ENCODE results near the gene RINT1. TPM values are rescaled to one million over a fixed set of nuclear protein-coding genes. Genes with fewer than 3 reads are reported as not detected.
"Not testable (repeated sequence)": the region's sequence is repeated elsewhere in the genome, so short reads cannot be mapped to it uniquely, and the experiment has no call there.

Gene RINT1
- total RNA-seq, 2 donors from 2014 or later = 11.8 to 13.8 TPM

GRCh38 chr7:105527737-105528136 lies 4.3 kb upstream of the RINT1 start:
- ATAC-seq; intact Hi-C loops (cut with DNase I): not testable (repeated sequence)

GRCh38 chr7:105530126-105530525 lies 1.9 kb upstream of the RINT1 start:
- ATAC-seq = no peak
- intact Hi-C loops (cut with DNase I) = no loop called here
- DNase-seq = no peak

More at GRCh38 chr7:105527737-105528136, 4.3 kb upstream of the RINT1 start:
- DNase-seq = not testable (repeated sequence)

DNA sequence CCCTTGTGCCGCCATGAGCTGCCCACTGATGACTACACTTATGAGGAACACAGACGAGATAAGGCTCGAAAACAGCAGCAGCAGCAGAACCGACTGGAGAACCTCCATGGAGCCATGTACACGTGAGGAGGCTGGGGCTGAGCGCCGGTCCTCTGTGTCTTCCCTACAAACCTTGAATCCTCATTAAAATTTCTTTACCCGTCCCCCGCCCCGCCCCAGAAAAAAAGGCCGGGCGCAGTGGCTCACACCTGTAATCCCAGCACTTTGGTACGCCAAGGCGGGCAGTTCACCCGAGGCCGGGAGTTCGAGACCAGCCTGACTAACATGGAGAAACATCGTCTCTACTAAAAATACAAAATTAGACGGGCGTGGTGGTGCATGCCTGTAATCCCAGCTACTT lies 1.5 kb upstream of the RINT1 start:
- ATAC-seq (no peak), DNase-seq (no peak)
- intact Hi-C loops (cut with DNase I) = no loop called here

DNA sequence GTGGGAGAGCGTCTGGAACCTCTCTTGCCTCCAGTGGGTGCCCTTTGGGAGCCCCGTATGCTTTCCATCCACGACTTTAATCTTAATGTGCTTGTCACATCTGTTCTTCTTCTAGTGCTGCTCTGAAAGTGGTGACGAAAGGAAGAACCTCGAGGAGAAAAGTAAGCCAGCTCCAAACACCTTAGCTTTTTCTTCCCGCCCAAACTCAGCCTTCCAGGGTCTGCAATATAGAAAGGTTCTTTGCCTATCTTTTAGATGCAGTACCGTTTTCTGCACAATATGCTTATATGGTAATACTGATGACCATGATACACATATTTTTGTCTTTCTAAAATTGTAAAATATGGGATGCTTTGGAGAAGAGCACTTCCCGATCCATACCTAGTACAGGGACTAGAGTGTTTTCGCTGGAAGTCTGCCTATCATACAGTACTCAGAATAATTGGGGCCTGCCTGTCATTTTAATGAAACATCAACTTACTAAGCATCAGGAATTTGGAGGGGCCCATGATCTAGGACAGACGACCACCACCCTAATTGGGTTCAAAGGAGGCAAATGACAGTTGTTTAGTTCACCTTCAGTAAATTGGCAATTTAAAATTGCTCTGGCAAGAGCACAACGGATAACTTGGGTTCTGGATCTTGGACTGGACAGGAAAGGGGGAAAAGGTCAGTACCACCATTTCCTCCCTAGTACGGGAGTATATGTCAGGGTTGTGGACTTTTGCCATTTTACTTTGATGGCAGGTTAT lies 884 bp downstream of the RINT1 start:
- intact Hi-C loops (cut with DNase I) = no loop called here
- ATAC-seq (no peak), DNase-seq (no peak)

GRCh38 chr7:105538339-105538738 lies 6.3 kb downstream of the RINT1 start:
- ATAC-seq = no peak
- DNase-seq = no peak
- intact Hi-C loops (cut with DNase I) = no loop called here

DNA sequence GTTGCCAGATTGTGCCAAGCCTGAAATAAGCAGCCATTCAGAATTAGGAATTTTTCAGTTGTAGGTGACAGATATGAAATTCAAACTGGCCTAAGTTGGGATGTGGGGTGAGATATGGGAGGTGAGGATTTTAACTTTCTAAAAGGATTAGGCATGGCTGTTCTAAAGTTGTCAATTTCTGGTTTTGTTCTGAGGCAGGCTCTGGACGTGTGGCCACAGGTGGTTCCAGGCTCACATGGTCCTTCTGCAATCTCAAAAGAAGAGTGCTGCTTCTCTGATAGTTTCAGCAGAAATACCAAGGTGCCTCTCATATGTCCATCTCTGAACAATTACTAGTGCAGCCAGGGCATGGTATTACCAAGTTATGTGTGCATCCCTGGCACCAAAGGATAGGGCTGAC lies 27.9 kb downstream of the RINT1 start:
- no peak for DNase-seq
- ATAC-seq = no peak
- intact Hi-C loops (cut with DNase I) = no loop called here

DNA sequence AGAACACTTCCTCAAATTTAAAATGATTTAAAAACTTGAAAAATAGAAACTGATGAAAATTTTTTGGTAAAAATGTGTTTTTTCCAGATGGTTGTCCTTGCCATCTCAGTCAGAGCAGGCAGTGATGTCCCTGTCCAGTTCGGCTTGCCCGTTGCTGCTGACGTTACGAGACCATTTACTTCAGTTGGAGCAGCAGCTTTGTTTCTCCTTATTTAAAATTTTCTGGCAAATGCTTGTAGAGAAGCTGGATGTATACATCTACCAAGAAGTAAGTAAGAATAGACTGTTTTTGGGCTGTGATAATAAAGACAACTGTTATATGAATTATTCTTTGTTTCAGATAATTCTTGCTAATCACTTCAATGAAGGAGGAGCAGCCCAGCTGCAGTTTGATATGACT lies 33.2 kb downstream of the RINT1 start:
- intact Hi-C loops (cut with DNase I) = no loop called here
- ATAC-seq (no peak), DNase-seq (no peak)

- intact Hi-C loops (cut with DNase I) = no loop called here
- ATAC-seq = no peak
- DNase-seq = no peak
Observed at GRCh38 chr7:105567024-105567423, 35.0 kb downstream of the RINT1 start.

DNA sequence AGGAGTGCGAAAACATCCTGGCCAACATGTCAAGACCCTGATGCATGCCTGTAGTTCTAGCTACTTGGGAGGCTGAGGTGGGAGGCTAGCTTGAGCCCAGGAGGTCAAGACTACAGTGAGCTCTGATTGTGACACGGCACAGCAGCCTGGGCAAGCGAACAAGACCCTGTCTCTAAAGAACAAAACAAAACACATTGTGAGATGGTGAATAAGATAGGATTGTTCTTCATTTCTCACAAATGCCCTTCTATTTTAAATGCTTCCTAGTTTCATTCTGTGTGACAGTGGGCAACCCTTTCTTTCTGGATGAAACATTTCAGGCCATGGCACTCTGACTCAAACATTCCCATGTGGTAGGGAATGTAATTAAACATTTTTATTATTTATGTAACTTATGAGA lies 35.8 kb downstream of the RINT1 start:
- DNase-seq (no peak), ATAC-seq (no peak)
- intact Hi-C loops (cut with DNase I) = no loop called here

DNA sequence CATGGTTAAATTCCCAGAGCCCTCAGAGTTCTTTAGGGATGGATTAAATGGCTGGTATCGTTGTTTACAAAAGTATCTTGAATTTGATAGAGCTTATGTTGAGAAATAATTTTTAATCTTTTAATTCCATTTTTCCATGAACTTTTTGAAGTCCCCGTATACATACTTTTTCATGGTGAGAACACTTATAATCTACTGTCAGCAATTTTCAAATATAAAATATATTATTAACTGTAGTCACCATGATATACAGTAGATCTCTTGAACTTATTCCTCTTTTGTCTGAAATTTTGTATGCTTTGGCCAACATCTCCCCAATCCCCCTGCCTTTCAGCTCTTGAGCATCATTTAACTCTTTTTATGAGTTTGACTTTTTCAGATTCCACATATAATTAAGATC lies 39.9 kb downstream of the RINT1 start:
- DNase-seq (no peak), ATAC-seq (no peak)
- intact Hi-C loops (cut with DNase I) = no loop called here

- ATAC-seq = no peak
- intact Hi-C loops (cut with DNase I) = no loop called here
Observed at GRCh38 chr7:105577251-105577650, 45.2 kb downstream of the RINT1 start.

DNA sequence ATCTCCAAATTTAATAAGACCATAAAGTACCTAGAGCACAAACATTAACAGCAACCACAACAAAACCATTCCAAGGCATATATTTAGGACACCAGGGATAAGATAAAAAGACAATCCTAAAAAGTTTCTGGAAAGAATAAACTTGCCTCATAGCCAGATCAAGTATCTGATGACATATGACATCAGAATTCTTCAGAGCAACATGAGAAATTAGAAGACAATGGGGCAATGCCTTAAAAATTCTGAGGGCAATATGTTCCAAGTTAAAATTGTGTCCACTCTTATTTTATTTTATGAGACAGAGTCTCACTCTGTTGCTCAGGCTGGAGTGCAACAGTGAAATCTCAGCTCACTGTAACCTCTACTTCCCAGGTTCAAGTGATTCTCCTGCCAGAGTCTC lies 46.5 kb downstream of the RINT1 start:
- intact Hi-C loops (cut with DNase I) = no loop called here
- ATAC-seq (no peak), DNase-seq (no peak)

More at GRCh38 chr7:105577251-105577650, 45.2 kb downstream of the RINT1 start:
- no peak for DNase-seq

GRCh38 chr7:105580022-105580740 lies 48.2 kb downstream of the RINT1 start:
- DNase-seq = no peak
- ATAC-seq = no peak
- intact Hi-C loops (cut with DNase I) = no loop called here

- peak; percentile 59 for DNase-seq
- intact Hi-C loops (cut with DNase I) = no loop called here
- ATAC-seq = peak; percentile 46 to 53
Observed at GRCh38 chr7:105581066-105581811, 49.2 kb downstream of the RINT1 start, which contains the start of gene EFCAB10. Gene EFCAB10 (minus strand): TSS chr7:105581493. CDS start chr7:105581463, 30 bp downstream.

DNA sequence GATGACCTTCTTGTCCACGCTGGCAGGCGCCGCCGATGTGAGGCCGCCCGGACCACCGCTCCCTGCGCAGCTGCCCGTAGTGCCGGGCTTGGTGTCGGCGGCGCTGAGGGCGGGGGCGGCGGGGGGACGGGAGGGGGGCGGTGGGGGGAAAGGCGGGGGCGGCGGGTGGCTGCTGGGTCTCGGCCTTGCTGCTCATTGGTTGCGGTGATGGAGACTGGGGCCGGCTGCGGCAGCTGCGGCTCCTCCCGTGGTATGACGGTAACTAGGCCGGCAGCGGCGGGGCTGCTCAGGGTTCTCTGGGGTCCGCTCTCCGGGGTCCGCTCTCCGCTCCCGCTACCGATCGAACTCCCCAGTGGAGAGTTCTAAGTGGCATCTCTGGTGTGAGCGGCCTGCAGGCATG lies 51.1 kb downstream of the RINT1 start:
- no peak for DNase-seq
- intact Hi-C loops (cut with DNase I) = no loop called here

DNA sequence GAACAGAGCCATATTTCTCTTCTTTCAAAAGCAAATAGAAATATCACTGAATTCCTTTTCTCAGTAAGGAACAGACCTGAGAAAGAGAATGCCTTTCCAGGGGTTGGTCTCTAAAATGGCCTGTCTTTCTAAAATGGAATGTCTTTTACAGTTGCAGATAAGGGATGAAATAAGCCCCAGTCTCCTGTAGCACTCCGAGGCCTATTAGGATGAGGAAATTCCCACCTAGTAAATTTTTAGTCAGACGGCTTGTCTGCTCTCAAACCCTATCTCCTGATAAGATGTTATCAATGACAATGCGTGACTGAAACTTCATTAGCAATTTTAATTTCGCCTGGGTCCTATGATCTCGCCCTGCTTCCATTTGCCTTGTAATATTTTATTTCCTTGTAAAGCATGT lies 52.2 kb downstream of the RINT1 start:
- ATAC-seq = no peak
- intact Hi-C loops (cut with DNase I) = no loop called here
- DNase-seq = no peak

More for the DNA sequence above, 51.1 kb downstream of the RINT1 start:
- no peak for ATAC-seq

DNA sequence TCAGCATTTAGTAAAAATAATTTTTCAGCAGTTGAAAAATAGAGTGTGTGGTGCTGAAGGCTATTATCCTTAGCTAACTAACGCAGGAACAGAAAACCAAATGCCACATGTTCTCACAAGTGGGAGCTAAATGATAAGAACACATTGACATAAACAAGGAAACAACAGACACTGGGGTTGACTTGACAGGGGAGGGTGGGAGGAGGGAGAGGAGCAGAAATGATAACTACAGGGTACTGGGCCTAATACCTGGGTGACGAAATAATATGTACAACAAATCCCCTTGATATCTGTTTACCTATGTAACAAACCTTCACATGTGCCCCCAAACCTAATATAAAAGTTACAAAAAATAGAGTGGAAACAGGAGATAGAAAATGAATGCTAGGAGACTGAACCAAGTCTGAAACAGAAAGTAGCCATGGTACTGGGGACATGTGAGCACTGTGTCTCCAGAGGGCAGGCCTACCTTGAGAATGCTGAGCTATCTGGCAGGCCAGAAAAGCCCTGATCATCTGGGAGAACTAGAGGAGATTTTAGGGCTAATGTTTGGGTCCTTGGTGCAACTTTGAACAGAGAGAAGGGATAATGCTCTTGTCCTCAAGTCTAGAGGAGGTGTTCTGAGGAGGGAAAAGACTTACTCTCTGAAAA lies 54.0 kb downstream of the RINT1 start:
- intact Hi-C loops (cut with DNase I) = no loop called here
- DNase-seq = no peak
- ATAC-seq = no peak

DNA sequence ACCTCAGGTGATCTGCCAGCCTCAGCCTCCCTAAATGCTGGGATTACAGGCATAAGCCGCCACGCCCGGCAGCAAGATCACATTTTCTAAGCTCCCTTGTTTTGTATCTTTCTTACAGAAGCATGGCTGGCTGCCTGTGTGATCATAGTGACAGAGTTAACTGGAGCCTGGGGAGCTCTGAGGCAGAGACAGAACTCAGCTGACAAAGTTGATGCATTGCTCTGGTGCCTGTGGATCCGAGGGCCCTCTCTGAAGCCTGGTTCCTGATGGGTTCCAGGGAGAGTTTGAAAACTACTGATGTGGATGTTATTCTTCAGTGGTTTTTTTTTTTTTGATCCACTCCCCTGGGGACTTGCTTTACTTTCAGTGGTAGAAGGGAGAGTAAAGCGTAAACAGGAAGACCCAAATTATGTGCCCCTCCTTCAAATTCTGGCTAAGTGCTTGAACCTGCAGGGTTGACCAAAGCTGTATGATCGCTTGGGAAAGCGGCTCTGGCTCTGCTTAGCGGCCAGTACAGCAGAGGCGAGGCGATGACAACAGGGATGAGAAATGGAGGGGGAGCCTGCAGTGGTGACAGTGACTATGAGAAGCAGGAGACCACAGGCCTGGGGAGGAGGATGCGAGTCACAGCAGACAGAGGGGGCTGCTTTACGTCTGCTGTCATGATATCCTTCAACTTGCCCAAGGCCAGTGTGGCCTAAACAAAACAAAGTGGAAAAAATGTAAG lies 56.1 kb downstream of the RINT1 start:
- ATAC-seq = no peak
- no peak for DNase-seq
- intact Hi-C loops (cut with DNase I) = no loop called here
